OCI-M1 (cell line): ENCODE measurements around the gene SLC29A4.
A peak's percentile ranks its signal among the peaks of the same experiment; 100 is the strongest.
"Not testable (repeated sequence)": the region's sequence is repeated elsewhere in the genome, so short reads cannot be mapped to it uniquely, and the experiment has no call there.

ENCODE experiments used
- DNase-seq: peaks from one replicate; lab custom pipeline; 2025; lab: John Stamatoyannopoulos, UW

SLC29A4 gene

DNA sequence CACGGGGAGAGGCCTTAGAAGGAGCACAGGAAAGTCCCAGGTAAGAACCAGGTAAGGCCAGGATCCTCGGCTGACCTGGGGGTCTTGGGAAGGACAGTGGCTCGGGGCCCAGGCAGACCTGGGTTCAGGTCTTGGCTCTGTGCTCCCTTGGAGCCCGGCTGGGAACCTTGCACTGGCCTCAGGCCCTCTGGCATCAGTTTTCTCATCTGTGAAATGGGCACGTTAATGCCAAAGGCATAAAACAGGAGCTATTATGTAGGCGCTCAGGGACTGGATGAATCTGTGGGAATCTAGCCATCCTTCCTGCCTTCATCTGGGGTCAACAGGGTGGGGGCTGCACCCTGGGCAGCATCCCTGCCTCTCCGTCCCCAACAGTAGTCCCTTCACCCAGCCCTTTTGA is 8.3 kb upstream of the SLC29A4 start:
- no peak for DNase-seq

DNA sequence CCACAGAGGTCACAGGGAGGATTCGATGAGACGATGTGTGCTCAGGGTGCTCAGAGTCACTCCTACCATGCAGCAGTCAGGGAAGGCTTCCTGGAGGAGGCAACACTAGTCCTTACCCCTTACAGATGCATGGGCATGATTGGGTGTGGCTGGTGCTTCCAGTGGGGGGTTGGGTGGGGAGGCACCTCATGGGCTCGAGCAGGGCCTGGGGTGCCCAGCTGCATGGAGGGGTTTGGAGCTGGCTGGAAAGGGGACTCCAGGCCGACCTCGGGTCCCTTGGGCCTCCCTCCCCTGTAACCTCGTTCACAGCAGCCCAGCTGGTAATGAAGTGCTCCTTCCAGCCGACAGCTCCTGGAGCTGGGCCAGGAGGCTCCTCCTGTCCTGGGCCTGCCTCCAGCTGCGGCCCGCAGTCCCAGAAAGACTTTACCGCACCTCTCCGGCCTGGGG is 7.7 kb upstream of the SLC29A4 start:
- DNase-seq = not testable (repeated sequence)

DNA sequence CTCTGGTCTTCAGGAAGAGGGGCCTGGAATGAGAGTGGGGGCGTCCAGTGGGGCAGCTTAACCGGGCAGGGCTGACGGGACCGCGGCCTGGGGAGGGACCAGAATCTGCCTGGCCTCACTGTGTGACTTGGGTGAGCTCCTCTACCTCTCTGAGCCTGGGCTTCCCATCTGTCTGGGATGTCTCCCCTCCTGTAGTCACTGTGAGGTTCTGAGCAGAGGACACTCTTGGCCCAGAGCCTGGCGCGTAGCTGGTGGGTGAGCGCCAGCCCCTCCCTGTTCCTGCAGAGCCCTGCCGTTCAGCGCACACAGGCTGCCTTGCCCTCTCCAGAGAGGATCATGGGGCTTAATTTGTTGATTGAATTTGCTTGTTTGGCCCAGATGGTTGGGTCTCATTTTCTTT is 7.2 kb upstream of the SLC29A4 start:
- not testable (repeated sequence) for DNase-seq

DNA sequence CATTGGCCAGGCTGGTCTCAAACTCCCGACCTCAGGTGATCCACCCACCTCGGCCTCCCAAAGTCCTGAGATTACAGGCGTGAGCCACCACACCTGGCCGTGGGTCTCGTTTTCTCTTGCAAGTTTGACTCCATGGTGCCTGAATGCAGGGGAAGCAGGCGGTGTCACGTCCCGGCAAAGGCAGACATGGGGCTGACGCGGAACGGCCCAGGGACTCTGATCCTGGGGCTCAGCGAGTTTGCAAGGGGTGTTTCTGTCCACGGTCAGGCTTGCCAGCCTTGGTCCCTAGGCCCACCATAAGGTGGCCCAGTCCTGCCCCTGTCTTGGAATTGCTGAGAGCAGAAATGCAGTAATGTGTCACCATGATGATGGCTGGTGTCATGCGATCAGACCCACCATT is 6.6 kb upstream of the SLC29A4 start:
- not testable (repeated sequence) for DNase-seq

DNA sequence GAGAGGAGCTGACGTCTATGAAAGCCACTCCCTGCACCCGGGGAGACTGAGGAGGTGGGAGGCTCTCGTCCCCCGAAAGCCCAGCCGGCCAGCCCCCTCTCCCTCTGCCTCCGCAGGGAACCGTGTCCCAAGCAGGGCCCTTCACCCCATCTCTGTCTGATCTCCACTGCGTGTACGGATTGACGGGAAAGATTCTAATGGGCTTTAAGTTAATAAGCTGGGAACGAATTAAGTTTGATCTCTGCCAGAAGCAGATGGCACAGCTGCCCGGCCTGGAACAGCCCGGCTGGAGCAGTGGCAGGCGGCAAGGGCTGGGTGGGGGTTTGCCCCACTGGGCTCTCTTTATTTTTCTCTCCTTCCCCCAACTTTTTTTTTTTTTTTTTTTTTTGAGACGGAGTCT is 6.1 kb upstream of the SLC29A4 start:
- no peak for DNase-seq

DNA sequence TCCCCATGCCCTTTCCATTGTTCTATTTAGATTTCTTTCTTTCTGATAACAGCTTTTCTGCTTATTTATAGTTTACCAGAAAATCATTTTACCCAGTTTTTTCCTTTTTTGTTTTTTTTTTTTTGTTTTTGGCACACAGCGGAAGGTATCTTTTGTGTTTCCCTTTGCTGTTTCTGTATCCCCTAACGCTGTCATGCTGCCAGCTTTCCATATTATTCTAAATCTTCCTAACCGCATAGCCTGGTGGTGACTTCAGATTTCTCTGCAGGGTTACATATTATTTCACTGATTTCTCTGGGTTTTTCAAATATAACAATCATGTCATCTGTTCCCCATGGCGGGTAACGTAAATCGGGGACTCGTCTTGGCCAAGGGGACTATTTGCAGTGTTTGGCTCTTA is 4.0 kb upstream of the SLC29A4 start:
- no peak for DNase-seq

DNA sequence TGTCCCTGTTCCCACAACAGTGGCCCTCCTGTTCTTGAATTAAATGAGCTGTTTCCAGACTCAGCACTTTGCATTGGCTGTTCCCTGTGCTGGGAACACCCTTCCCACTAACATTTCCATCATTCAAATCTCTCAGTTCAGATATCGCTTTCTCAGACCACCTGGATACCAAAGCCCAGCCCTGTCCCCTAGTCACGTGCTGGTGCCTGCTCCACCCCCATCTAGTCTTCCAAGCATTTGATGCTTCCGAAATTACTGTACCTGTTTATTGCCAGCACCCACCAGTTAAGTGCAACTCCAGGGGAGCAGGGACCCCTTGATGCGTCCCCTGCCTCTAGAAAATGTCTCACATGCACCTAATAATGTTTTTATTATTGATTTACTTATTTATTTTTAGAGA is 3.0 kb upstream of the SLC29A4 start:
- no peak for DNase-seq

DNA sequence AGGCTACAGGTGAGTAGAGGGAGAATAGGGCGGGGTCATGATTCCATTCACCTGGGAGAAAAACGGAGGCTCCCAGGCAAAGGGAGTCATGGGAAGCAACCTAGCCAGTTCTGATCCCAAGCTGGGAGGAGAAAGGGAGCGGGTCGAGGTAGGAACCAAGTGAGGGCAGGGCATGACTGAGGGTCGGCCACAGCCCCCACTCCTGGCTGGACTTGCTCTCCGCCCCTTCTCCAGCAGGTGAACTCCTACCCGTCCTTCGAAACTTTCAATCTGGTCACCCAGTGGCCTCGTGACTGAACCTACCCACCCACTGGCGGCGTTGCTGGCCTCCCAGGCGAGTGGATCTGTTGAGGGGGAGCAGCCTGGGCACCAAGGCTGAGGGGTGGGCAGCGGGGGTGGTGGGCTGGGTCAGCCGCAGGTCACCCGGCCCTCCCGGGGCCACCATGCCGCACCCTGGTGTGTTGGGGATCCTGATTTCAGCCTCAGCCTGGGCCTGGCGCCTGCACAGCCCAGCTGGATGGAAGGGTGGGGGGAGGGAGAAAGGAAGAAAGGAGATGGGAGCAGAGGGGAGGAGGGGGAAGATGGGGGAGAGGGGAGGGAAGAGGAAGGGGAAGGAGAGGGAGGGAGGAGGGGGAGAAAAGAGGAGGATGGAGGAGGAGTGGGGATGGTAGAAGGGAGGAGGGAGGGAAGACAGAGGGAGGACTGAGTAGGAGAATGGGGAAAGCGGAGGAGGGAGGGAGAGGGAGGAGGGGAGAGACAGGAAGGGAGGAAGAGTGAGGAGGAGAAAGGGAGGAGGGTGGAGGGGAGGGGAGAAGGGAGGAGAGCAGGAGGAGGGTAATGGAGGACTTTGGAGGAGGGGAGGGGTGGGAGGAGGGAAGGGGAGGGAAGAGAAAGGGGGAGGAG is 894 bp upstream of the SLC29A4 start:
- DNase-seq = not testable (repeated sequence)

DNA sequence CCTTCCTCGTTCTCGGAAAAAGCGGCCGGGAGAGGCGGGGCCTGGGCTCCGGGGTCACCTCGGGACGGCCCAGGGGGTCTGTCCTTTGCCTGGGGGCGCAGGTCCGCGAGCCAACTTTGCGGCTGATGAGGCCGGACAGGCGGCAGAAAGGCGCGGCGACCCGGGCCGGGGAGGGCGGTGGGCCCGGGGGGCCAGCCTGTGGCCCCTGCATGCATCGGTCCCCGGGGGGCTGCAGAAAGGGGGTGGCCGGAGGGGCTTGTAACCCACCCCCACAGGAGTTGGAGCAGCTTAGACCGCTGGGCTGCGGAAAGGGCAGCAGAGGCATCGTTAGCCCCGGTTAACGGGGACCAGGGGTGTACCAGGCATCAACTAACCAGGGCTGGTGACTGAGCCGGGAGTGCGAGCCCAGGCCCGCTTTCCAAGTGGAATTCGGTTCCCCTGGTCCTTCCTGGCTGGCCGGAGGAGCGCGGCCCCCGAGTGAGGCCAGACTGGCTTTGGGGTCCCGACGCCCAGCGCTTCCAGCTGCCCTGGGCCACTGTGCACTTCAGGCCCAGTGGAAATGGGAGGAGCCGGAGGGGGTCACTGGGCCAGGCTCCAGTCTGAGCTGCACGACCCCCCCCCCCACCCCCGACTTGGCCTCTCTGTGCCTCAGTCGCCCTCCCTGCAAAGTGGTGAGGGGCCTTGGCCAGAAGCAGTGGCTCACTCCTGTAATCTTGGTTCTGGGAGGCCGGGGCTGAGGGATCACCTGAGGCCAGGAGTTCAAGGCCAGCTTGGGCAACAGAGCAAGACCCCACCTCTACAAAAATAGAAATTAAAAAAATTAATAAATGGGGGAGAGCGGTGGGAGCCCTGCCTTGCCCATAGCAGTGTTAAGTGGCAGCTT is 919 bp downstream of the SLC29A4 start:
- DNase-seq = no peak

DNA sequence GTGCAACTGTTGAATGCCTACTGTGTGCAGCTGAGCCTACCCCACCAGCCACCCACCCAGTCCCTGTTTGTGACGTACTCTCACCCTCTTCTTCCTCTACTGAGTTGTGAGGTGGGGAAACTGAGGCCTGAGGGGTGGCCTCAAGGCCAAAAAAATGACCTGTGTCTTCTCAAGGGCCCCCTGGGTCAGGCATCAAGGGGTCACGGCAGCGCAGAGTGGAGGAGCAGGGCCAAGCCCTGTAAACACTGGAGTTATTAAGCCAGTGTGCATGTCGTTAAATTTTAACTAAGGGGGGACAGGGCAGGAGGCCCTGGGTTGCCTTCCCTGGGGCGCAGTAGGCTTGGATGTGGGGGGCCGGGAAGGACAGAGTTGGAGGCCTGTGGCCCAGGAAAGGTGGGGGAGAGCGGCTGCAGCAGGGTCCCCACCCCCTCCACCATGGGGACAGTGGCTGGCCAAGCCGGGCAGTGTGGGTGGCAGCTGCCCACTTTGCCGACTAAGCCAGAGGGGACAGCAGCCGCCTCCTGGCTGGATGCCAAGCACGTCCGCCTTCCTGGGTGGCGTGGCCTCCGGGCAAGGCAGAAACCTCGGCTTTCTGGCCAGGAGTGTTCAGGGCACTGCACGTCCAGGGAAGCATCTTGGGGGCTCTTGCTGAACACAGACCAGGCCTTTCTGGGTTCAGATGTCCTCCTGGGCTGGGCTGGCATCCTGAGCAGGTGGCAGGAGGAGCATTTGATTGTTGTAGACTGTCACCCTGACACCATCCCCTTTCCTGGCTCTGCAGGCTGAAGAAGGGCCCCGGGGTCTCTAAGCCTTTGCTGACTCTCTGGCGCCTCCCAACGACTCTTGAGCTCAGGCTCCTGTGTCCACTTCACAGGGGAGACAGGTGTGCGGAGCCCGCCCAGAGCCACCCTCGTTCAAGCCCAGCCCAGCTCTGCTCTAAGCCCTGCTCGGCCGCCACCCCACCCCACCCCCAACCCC is 1.9 kb downstream of the SLC29A4 start:
- DNase-seq = peak; percentile 37

DNA sequence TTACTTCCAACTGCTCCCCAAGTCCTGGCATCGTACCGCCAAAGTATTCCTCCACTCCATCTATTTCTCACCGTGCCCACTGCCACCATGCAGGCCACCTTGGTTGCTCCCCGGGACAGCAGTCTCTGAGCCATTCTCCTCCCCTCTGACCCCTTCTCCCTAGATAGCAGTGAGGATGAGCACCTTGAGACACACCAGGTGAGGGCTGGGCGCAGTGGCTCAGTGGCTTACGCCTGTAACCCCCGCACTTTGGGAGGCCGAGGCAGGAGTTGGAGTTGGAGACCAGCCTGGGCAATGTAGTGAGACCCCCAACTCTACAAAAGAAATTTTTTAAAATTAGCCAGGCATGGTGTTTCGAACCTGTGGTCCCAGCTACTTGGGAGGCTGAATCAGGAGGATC is 4.2 kb downstream of the SLC29A4 start:
- no peak for DNase-seq

DNA sequence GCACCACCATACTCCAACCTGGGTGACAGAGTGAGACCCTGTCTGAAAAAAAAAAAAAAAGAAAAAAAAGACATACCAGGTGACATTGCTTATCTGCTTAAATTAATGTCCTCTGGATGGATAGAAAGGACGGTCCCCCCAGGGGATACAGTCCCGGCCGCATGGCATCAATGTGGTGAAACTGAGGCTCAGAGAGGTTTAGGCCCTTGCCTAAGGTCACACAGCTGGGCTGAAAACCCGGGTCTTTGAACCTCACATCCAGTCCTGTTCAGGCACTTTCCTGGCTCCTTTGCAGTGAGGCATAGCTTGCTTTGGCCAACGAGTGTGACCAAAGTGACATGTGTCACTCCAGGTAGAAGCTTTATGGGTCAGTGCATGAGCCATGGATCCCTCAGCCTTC is 4.6 kb downstream of the SLC29A4 start:
- DNase-seq = not testable (repeated sequence)

DNA sequence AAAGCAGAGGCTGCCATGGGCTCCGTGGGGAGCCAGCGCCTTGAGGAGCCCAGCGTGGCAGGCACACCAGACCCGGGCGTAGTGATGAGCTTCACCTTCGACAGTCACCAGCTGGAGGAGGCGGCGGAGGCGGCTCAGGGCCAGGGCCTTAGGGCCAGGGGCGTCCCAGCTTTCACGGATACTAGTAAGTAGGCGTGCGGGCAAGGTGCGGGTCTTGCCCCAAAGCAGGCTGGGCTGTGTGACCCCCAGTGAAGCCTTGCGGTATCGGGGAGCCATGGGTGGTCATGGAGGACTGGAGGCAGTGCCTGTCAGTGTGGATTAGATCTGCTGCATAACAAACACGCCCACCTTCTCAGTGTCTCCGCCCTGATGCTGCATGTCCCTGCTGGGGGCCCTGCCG is 5.1 kb downstream of the SLC29A4 start:
- DNase-seq = no peak

DNA sequence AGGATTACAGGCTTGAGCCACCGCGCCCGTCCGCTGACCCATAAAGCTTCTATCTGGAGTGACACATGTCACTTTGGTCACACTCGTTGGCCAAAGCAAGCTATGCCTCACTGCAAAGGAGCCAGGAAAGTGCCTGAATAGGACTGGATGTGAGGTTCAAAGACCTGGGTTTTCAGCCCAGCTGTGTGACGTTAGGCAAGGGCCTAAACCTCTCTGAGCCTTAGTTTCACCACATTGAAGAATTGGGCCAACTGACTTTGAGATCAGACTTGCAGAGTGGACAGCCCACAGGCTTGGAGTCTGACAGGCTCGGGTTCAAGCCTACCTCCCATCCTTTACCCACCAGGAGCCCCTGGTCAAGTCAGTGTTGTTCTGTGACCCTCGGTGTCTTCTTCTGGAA is 5.8 kb downstream of the SLC29A4 start:
- DNase-seq = not testable (repeated sequence)

DNA sequence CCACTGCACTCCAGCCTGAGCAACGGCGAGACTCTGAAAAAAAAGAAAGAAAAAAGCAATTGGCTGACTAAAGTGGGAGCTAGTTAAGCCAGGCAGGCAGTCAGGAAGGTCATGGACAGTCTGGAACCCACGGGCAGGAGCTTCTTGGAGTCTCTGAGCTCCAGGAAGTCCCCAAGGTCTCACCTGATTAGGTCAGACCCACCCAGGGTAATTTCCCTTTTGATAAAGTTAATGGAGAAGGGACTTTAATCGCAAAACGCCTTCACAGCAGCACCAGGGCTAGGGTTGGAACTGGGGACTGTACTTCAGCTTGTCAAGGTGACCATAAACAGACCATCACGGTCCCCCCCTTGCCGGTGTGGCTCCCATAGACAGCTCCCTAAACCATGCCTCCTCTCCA is 6.6 kb downstream of the SLC29A4 start:
- DNase-seq = no peak

DNA sequence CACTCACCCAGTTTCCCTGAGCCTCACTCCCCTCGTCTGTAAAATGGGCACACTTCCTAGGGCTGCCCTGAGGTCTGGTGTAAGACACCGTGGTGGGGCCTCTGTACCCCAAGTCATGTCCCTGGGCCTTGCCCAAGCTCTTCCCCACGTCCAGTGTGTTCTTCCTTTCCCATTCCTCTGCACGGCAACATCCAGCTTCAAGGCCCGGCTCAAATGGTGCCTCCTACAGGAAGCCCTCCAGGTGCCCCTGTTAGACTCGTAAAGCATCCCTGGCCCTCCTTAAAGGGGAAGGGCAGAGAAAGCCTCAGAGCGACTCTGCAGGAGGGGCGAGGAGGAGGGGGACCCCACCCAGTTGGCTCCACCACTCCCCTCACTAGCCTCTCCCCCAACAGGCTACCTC is 8.6 kb downstream of the SLC29A4 start:
- DNase-seq = no peak

DNA sequence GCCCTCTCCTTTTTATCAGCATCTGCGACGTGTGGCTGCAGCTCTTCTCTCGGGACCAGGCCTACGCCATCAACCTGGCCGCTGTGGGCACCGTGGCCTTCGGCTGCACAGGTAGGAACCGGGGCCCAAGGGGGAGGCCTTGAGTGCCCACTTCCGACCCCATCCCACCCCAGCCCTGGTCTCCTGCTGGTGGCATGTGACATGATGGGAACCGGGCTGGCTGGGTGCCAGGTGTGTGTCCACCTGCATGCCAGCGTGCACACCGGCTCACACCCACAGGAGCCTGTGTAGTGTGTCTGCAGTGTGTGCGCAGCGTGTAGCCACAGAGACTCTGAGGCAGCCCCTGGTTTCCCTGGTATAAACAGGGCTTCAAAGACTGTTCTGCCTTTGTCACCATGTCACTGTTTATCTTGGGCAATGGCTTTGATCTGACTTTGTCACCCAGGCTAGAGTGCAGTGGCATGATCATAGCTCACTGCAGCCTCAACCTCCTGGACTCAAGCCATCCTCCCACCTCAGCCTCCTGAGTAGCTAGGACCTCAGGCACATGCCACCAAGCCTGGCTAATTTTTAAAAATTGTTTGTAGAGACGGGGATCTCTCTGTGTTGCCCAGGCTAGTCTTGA is 9.1 kb downstream of the SLC29A4 start:
- not testable (repeated sequence) for DNase-seq

DNA sequence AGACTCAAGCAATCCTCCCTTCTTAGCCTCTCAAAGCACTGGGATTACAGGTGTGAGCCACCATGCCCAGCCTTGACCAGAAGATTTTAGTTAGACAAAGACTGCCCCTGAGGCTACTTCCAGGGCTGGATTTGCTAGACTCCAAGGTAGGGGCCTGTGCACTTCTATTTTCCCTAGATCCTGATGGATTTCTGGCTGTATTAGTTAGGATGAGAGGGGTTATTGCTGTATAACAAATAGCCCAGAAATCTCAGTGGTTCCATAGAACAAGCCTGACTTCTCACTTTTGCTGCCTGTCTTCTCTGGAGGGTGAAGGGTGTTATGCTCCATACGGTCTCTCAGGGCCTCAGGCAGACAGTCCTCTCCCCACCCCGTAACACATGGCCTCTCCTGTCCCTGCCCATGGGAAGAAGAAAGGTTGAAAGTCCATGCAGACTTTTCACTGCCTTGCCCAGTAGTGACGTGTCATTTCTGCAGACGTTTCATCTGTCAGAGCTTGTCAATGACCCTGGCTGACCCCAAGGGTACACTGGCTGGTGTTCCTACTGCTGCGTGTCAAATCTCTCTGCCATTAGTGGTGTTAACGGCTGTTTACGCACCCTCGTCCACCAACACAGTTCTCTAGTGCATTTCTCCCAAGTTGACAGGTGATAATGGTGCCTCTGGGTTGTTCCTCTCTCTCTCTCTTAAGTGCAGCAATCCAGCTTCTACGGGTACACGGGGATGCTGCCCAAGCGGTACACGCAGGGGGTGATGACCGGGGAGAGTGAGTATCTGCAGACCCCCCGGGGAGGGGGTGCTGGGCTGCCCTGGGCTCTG is 11.6 kb downstream of the SLC29A4 start:
- DNase-seq = no peak

DNA sequence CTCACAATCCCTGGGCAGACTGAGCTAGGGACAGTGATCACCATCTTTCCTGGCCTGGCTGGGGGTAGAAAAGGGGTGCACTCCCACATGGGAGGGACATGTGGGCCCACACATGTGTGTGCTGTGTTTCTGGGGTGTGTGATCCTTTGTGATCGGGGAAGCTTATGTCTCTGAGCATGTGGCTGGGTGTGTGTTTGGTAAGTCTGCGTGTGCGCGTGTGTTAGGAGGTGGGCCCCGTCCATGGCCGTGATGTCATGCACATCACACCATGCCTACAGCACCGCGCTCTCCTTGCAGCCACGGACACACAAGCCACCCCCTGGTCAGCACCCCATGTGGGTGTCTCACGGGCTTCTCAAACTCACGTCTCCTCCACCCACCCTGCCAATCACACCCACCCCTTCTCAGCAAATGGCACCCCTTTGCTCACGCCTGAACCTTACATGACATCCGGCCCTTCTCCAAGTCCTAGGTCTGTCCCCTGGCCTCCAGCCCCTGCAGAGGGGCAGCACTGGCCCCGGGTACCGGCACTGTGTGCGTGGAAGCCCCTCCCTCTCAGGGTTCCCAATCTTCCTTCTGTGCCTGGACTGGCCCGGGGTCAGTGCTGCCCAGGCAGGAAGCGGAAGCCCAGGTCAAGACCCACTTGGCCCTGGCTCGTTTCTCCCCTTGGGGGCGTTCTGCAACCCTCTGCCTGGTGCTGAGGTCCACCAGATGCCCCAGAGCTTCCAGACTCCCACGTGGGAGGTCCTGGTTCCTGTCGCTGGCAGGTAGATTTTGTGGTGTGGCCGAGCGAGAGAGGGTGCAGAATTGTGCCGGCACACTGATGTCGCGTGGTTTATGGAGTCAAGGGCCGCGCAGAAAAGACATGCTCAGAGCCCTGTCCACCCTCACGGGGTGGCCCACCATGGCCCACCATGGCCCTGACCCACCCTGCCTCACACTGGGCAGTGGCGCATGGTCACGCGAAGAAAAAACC is 12.6 kb downstream of the SLC29A4 start:
- DNase-seq = no peak
